CD4-positive, alpha-beta T cell treated with Interferon gamma for 1 hour (primary cell): ENCODE data around the gene PLAAT2.
"Not testable (repeated sequence)": the region's sequence is repeated elsewhere in the genome, so short reads cannot be mapped to it uniquely, and the experiment has no call there.

Experiments used
- DNase-seq: peaks from one replicate; pipeline ENCODE4 v3.0.0-alpha.2; 2020

PLAAT2 gene

GRCh38 chr11:63563201-63564055 is at the start of gene PLAAT2:
PLAAT2 (minus strand) TSS chr11:63563379; CDS start chr11:63563324, 55 bp downstream.
- DNase-seq = no peak

- no peak for DNase-seq
Measured at GRCh38 chr11:63612181-63612580, 49.0 kb upstream of the PLAAT2 start.

DNA sequence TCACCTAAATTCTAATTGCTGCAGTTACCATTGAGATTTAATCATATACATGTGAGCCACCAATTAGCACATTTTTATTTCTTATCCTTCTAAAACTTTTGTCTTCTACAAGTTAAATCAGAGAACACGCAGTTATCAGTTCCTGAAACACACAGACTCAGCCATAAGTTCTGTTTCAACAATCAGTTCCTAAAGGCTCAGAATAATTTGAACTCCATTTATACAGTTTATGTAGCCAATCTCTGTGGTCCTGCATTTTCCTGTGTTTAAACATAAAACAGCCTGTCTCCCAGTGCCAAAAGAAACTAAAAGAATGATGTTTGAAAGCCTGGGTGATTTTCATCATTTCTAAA is 48.2 kb upstream of the PLAAT2 start:
- no peak for DNase-seq

DNA sequence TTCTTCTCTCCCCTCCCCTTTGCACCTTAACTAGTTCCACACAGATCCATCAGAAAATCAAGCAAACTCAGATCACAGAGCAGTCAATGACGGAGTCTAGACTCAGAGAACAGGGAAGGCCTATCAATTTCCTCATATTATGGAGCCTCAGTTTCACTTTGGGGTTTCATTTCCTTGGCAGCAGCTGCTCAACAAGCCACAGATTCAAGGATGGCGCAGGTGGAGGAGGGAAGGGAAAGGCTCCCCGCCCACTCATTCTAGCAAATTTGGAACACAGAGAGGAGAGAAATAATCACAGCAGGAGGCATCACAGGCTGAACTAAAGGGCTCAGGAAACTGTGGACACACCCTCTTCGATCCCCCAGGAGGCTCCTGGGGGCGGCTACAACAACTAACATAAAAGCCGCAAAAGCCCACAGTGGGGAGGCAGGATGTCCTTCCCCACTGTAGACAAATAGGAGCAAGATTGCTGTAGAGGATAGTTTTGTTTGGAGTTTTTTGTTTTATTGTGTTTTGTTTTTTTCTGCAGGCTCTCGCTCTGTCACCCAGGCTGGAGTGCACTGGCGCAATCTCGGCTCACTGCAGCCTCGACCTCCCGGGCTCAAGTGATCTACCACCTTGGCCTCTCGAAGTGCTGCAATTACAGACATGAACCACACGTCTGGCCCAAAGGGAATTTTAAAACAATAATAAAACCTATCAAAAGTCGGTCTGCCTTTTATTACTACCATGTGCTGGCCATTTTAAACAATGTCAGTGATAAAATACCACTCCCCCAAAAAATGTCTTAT is 47.6 kb upstream of the PLAAT2 start:
- no peak for DNase-seq

- DNase-seq = no peak
Measured at GRCh38 chr11:63609971-63610580, 46.9 kb upstream of the PLAAT2 start.

GRCh38 chr11:63609536-63609935 is 46.4 kb upstream of the PLAAT2 start:
- no peak for DNase-seq

- no peak for DNase-seq
Measured at GRCh38 chr11:63608353-63609345, 45.5 kb upstream of the PLAAT2 start.

- DNase-seq = no peak
Measured at GRCh38 chr11:63603180-63603518, 40.0 kb upstream of the PLAAT2 start.

DNA sequence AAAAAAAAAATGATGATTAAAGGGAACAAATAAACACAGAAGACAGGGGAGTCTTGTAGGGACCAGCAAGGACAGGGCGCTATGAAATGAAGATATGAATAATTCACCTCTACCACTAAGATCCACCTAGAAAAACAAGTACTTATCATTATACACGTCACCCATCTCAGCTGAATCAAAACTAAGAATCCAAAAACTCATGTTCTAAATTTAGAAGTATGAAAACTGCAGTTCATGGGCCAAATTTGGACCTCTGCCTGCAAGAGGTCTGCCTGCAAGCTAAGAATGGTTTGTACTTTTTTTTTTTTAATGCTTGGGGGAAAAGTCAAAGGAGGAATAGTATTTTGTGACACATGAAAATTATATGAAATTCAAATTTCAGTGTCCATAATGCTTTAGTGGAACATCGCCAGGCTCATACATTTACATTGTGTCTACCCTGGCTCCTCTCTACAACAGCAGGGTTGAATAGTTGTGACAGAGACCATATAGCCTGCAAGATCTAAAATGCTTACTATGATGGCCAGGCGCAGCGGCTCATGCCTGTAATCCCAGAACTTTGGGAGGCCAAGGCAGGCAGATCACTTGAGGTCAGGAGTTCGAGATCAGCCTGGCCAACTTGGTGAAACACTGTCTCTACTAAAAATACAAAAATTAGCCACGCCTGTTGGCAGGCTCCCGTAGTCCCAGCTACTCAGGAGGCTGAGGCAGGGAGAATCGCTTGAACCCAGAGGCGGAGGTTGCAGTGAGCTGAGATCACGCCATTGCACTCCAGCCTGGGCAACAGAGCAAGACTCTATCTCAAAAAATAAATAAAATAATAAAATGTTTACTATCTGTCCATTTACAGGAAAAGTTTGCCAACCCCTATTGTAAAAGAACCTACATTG is 39.4 kb upstream of the PLAAT2 start:
- DNase-seq = not testable (repeated sequence)

DNA sequence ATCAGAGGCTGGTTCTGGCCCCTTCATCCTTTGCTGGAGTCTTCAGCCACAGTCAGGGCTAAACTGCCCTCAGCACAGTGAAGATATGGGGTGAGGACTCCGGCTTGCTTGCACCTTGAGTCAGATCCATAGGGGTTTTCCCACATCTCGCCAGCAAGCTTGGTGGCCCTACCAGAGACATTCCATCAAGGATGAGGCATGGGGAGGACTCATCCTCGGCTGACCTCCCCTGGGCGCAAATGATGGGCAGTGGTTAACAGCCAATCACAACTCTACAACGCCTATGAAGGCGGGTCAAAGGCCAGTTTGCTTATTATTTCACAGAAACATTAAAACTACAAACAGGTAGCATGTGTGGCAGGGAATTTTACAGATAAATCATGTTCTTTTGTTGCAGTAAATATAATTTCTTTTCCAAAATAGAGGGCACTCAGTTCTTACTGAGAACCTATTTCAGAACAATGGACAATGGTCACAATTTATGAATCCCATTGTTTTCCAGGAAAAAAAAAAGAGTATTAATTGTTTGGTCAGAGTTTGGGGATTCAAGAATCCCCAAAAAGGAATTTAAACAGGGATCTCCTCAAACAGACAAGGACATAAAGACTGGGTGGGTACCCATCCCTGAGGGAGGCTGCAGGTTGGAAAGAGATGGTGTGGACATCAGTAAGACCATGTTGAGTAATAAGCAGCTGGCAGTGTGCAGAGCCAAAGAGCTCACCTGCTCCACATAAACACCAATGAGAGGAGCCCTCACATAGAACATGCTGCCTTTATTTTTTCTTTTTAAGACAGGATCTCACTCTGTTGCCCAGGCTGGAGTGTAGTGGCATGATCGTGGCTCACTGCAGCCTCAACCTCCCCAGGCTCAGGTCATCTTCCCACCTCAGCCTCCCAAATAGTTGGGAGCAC is 36.3 kb upstream of the PLAAT2 start:
- DNase-seq = no peak

GRCh38 chr11:63598556-63598955 is 35.4 kb upstream of the PLAAT2 start:
- no peak for DNase-seq

DNA sequence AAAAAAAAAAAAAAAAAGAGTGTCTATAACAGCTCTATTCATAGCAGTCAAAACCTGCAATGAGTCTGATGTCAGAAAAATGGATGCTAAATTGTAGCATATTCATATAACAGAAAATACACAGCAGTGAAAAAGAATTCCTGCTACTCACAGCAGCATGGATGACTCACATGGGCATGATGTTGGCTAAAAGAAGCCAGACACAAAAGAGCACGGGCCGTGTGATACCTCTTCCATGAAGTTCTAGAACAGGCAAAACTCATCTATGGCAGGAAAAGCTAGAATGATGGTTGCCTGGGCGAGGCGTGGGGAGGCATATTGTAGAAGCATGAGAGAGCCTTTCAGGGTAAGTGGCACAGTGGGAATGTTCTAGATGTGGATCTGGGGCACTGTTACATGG is 32.1 kb upstream of the PLAAT2 start:
- no peak for DNase-seq

- no peak for DNase-seq
Measured at GRCh38 chr11:63592975-63593395, 29.8 kb upstream of the PLAAT2 start.

- DNase-seq = no peak
Measured at GRCh38 chr11:63590024-63590788, 27.0 kb upstream of the PLAAT2 start.

DNA sequence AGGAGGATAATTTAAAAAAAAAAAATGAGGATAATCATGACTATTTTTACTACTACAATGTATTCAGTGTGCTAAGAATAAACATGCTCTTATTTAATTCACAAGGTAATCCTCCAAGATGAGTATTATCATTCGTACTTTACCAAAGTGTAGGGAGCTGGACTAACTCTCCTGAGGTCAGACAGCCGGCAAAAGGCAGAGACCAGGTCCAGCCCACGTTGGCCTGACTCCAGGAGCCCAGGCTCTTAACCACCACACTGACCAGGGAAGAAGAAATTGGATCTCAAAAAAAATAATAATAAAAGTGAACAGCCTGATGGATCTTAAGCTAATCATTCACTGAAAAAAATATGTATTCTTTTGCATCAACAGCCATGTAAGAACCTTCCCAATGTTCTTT is 25.8 kb upstream of the PLAAT2 start:
- no peak for DNase-seq

DNA sequence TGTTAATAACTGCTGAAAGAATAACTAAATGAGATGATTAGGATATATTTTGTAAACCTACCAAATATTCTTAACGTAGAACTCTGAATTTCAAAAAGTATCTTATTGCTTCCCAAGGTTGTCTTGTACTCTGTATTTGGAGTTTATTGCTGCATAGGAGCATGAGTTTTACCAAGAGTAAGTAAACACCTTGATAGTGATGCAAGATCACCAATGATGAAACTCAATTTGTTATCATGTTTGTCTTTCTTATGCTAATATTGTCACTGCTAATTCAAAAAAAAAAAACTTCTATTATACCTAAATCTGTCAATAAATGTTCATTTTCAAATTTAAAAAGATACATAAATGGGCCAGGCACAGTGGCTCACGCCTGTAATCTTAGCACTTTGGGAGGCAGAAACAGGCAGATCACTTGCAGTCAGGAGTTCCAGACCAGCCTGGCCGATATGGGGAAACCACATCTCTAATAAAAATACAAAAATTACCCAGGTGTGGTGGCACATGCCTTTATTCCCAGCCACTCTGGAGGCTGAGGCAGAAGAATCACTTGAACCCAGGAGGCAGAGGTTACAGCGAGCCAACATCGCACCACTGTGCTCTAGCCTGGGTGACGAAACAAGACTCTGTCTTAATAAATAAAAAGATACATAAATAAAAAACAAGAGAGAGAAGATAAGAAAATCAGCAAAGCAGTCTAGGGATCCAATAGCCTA is 23.4 kb upstream of the PLAAT2 start:
- DNase-seq = no peak

GRCh38 chr11:63583357-63583677 is 20.1 kb upstream of the PLAAT2 start:
- DNase-seq = no peak

DNA sequence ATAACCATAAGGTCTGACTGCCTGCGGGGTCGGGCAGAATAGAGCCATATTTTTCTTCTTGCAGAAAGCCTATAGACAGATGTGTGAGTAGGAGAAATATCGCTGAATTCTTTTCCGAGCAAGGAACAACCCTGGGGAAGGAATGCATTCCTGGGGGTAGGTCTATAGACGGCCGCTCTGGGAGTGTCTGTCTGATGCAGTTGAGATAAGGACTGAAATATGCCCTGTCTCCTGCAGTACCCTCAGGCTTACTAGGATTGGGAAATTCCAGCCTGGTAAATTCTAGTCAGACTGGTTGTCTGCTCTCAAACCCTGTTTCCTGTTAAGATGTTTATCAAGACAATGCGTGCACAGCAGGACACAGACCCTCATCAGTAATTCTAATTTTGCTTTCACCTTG is 18.0 kb upstream of the PLAAT2 start:
- DNase-seq = not testable (repeated sequence)

DNA sequence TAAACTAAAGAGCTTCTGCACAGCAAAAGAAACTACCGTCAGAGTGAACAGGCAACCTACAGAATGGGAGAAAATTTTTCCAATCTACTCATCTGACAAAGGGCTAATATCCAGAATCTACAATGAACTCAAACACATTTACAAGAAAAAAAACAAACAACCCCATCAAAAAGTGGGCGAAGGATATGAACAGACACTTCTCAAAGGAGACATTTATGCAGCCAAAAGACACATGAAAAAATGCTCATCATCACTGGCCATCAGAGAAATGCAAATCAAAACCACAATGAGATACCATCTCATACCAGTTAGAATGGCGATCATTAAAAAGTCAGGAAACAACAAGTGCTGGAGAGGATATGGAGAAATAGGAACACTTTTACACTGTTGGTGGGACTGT is 15.7 kb upstream of the PLAAT2 start:
- not testable (repeated sequence) for DNase-seq
